ENCODE data around the gene SLAMF9.

SLAMF9 gene

DNA sequence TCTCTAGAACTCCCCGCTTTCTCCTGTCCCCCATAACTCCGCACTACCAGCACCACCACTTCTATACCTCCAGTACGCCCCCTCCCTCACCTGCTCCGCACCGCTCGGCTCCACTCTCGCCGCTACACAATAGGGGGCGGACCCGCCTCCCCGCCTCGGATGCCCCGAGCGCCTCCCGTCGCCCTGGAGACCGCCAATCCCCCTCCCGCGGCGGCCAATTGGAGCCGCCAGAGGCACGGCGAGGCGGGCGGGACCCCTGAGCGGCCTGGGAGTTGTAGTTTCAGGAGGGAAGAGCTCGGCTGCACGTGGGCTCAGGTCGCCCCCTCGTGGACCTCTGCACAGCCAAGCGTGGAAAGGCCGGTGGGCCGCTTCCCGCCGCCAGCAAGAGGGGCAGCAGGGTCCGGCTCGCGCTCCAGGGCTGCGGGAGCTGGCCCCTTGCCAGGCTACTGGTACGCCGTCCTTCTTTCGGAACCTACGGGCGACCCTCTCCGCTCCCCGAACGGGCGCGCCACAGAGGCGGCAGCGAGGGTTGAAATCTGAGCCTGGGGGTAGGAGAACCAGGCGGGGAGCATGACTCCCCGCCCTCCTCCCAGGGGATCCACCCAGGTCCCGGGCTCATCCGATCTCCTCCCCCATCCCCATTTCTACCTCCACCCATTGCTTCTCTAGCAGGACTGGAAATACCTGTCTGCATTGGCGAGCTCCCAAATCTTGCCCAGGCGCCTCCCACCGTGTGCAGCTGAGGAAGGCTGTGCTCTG, 8.4 kb downstream of the SLAMF9 start, which contains the start of gene IGSF9:
Gene IGSF9, minus strand, starts transcription at position 131 of the 759 bp plus-strand sequence. CDS start 2,159 bp downstream, outside the sequence.
- peak; percentile 7 for DNase-seq

DNA sequence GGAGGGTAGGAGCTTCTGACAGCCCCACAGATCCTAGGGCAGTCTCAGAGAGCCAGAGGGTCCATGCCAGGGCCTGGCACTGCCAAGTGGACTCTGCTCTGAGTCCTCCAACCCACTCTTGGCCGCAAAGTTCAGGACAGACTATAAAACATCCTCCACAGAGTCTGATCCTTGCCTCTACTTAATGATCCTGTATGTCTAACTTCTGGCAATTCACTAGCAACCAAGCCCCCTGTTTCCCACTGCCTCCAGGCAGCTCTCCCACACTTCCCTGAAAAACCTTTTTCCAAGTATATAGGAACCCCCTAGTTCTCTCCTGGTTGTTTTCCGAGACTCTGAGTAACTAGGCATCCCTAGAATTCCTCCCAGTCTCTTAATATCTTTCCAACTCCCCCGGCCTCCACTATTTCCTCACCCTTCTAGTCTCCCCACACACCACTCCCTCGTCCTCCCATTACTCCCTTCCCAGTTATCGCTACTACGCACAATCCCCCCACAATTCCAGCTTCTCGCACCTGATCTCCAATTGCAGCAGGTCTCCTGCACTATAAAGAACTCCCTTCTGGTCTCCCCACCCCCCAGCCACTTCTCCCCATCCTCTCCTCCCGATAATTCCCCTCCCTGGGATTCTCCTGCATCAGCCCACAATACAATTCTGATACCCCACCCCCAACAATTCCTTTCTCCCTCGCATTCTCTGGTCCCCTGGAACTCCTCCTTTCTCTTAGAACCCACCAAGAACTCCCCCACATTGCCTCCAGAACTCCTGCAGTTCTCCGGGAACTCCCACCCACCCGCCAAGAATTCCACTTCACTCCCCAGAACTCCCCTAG, 9.2 kb downstream of the SLAMF9 start:
- no peak for DNase-seq

DNA sequence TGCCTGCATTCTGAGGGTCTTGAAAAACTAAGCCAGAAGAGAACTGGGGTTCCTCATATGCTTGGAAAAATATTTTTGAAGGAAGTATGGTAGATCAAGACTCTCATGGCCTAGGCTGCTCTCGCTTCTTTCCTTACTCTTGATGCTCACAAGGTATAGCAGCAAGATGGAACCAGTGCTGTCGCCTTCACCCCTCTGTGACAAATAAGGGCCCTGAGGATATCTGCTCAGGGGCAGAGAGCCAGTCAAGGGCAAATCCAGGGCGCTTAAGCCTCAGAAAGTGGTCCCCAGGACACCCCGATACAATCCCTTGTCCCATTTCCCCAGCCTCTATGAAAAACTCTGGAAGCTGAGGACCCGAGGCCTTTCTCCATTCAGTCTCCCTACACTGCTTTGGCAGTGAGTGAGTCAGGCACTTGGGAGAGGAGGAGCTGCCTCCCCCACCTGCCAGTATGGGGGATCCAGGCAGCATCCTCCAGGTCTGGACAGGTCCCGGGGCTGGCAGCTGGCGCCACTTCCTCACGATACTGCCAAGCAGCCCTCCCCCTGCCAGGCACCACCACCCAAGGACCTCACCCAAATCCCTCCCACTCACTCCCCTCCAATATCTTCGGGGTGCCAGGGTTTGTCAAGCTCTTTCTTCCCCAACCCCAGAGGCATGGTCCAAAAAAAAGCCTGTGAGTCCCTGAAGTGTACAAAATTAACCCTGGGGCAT, 10.0 kb downstream of the SLAMF9 start:
- no peak for DNase-seq

DNA sequence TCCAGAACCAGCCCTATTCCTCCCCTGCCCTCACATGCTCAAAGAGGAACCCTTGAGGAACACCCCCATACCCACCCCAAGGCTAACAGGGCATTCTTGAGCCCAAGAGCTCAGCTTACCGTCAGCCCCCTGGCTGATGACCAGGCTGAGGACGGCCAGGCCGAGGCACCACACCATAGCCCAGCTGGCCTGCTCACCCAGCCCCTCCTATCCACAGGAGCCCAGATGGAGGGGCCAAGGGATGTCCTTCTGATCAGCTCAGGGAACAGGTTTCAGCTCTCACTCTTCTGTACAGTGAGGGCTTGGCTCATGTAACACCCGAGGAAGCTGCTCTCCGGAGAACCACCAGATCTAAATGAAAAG, 10.8 kb downstream of the SLAMF9 start:
- no peak for DNase-seq

DNA sequence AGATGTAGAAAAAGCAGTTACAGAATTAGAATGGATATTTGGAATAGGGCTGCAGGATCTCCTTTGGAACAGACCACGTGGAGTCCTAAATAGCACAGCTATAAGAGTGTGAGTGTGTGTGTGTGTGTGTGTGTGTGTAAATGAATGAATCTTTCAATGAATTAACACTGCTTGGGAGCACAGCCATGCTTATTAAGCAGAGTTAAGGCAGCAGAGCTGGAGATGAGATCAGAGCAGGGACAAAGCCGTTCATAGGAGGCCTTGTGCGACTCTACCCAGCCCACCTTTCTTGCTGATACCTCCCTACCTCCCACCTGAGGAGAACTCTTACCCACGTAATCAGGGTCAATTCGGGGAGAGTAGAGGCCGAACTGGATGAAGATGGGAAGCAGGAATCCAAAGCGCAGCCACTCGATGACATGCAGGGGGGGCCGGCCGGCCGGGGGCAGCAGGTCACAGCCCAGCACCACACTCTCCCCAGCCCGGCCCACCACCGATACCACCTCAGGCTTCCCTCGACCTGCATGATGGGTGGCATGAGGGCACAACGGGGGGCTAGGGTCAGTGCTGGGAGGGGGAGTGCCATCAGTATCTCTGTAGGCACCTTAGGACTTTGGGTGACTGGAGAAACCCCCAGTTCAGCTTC, 11.3 kb downstream of the SLAMF9 start:
- DNase-seq = no peak

DNA sequence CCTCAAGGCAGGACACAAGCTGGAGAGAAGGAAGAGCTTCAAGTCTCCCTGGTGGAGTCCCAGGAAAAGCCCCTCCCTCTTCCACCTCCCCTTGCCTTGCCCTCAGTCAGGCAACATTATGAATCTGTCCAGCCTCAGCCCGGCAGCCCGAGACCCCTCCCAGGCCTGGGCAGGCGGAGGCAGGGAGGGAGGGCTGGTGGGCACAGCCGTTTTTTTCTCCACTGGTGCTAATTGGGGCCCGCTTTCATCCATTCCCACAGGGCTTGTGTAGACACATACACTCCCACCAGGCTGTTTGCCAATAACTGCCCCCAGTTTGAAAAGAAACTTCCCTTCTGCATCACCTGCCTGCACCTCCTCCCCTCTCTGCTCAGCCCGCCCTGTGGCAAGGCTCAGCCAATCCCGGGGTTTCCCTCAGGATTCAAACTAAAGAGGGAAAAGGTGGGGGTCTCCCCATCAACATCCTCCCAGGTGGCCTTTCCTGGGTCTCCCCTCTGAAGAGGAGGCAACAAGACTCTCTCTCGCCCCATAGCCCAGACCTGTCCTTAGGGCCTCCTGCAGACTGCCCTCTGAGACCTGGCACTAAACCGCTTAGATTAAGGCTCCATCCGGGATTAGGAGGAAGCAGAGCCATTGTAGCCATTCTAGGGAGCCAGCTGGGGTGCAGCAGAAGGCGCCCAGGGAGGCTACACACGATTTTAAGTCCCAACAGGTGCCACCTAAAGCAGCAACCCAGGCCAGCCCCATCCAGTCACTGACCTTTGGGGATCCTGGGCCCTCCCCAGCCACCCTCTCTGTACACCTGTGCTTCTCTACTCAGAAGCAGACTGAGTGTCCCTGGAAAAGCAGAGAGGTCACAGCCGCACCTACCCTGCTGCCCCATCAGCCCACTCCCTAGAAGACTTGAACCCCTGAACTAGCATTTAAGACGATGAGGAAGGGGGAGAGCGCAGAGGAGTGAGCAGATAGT, 12.2 kb downstream of the SLAMF9 start:
- no peak for DNase-seq

DNA sequence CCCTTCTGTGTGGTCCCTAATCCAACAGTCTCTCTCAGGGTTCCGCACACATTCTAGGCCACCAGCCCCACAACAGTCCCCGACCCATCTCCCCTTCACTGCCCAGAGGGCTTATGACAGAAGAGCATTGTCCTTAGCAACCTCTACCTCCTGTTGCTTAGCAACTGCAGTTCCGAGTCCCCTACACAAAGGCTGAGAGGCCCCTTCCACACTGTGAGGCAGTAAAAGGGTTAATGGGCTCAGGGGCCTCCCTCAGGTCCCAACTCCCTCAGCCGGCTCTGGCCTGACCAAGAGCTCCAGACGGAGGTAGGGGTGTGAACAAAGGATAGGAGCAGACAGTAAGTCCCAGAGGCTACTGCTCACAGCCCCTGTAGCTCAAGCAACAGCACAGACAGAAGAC, 12.9 kb downstream of the SLAMF9 start:
- no peak for DNase-seq

DNA sequence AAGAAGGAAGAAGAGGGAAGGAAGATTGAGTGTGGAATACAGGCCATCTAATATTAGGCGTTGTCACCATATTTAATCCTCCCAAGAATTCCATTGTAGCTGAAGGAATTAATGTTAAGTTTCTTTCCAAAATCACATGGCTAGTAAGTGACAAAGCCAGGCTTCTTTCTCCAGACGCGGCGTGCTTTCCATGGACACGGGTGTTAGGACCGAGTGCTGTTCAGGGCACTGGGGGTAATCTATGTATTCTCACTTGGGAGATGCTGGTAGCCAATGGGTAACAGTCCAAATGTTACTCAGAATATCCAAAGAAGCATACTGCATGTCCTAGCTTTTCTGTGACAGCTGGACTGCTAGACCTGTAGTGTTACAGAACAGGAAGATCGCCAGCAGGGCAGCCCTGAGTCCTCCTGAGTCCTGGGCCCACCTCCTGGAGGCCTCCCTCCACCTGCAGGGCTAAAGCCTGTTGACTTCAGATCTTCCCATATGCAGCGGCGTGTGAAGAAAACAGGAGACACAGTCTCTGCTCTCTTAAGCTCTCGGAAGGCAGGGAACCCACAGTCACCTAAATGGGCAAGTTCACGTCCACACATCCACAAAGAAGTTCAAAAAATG, 13.9 kb downstream of the SLAMF9 start:
- DNase-seq = no peak

DNA sequence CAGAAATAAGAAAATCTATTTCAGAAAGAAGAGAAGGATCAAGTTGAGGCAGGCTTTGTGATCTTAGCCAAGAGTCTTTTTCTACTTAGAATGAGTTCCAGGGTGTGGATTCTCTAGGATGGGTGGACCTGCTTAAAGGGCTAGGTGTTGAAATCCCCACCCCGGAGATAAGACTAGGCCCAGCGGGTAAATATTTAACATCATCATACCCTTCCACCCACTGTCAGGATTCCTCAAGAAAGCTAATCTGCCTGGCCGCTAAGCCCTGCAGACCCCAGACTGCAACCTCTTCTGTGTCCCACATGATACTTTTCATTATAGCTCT, 14.4 kb downstream of the SLAMF9 start:
- no peak for DNase-seq

DNA sequence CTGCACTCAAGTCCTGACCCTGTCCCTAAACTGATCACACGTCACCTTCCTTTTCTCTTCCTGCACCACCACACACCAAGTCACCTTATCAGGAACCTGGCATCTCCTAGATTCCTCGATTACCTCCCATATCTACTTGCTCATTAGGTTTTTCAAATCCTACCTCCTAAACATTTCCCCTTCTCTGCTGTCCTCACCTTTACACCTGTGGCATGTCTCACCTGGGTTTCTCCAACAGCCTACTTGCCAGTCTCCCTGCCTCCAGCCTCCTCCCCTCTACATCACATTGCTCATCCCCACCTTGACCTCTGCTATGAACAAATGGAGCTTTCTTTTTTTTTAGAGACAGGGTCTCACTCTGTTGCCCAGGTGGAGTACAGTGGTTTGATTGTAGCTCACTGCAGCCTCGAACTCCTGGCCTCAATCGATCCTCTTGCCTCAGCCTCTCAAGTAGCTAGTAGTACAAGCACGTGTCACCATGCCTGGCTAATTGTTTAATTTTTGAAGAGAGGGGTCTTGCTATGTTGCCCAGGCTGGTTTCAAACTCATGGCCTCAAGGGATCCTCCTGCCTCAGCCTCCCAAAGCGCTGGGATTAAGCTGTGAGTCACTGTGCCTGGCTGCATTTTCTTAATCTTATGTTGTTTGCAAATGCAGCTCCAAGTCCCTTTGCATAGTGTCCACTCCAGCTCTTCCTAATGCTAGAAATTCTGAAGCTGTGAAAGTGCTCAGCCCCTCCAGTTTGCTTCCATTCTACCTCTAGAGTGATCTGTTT, 14.9 kb downstream of the SLAMF9 start:
- DNase-seq = no peak

DNA sequence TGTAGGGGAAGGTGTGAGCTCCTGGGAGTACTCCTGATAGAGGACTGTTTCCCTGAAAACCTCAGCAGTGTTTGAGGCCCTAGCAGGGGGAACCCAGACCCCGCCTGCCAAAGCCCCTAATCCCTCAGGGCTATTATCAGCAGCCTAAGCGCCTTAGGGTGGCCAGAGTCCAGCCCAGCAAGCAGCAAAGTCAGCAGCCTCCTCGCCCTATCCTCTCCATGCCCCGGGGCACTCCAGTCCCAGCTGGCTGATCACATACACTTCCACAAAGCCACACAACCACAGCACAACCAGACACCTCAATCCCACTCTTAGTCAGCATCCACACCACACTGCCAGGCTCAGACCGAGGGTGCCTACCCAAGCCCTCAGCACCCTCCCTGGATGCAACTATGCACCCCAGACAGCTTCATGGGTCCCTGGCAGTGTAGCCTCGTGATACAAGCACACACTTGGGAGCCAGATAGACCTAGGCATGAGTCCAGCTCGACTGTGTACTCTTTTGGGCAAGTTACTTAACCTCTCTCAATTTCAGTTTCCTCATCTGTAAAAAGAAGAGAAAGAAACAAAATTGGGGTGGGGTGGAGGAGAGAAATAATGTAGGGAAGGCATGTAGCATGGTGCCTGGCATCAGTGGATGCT, 15.7 kb downstream of the SLAMF9 start:
- DNase-seq = no peak

DNA sequence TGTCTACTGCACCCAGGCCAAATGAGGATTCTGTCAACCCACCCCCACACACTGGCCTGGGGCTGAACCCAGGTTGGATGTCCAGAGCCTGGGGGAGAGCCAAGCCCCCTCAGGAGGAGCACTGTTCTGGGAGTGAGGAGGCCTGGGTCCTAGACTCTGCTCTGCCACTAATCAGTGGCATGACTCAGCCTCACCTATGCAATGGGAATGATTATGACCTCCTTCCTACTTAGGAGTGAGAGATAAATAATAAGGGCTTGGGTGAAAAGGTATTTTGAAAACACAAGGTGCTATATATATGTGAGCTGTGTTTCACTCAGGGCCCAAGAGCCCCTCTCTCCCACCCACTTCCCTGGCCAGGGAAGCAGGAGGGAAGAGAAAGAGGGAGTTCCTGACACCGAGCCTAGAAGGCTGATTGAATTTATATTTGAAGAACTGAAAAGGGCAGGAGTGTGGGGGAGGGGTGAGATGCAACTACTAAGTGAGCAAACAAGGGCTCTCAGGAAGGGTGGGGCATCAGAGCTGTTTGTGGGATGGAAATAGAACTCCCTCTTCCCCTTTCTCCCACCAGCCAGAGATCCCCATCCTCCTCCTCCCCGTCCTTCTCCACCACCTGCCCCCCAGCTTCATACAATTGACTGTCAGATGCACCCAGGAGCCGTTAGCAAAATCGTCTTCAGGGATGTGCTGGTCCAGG, 16.8 kb downstream of the SLAMF9 start:
- DNase-seq = no peak

DNA sequence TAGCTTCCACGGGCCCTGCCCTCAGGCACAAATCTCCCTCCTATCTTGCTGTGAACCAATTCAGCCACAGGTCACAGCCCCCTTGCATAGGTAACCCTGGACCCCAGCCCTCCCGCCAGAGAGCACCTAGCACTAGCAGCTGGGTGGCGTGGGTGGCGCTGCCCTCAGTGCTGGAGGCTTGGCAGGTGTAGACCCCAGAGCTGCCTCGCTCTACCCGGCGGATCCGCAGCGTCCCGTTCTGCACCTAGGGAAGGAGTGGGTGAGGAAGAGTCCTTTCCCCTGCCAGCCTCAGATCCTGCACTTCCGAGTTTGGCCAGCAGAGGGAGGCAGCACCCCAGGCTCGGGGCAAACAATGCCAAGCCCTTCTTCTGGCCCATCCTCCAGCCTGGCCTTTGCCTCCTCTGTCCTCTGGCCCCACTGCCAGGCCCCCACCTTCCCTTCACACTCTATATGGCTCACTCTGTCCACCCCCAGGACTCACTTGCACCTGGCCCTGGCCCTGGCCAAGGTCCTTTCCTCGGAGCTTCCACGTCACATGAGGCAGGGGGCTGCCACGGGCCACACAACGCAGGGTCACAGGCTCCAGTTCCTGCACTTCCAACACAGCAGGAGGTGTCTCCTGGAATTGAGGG, 17.6 kb downstream of the SLAMF9 start:
- DNase-seq = peak; percentile 23

DNA sequence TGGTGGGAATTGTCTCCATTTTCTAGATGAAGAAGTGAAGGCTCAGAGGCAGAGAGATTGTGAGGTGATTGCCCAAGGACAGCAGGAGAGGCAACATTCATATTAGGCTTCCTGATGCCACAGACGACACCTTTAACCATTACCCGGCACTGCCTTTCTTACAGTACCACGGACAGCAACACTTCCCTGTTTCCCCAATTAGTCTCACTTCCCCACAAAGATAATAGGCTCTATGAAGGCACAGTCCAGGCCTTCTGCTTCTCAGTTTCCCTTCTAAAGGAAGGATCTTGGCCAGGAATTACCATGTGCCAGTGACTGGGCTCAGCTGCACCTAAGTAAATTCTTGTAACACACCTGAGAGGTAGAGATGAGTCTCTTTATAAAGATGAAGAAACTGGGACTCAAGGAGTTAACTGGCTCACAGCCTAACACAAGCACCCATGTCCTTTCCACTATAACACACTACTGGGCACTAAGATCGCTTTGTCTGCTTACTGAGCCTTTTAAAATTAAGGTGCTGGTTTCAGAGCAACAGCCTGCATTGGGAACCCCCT, 18.2 kb downstream of the SLAMF9 start:
- DNase-seq = no peak

DNA sequence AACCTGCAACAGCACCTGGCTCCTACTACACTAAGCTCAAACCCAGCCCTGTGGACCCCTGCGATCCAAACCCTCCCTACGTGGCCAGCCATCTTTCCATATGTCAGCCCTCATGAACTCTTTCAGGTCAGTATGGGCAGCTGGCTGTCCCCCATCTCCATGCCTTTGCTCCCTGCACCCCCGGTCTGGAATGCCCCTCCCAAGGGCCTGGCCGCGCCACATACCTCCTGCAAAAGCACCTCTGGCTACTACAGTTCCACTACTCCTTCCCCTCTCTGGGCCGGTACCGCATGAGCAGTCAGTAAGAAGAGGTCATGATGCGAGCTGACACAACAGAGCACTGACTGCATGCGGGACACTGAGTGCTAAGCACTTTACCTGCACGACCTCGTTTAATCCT, 18.7 kb downstream of the SLAMF9 start:
- no peak for DNase-seq

DNA sequence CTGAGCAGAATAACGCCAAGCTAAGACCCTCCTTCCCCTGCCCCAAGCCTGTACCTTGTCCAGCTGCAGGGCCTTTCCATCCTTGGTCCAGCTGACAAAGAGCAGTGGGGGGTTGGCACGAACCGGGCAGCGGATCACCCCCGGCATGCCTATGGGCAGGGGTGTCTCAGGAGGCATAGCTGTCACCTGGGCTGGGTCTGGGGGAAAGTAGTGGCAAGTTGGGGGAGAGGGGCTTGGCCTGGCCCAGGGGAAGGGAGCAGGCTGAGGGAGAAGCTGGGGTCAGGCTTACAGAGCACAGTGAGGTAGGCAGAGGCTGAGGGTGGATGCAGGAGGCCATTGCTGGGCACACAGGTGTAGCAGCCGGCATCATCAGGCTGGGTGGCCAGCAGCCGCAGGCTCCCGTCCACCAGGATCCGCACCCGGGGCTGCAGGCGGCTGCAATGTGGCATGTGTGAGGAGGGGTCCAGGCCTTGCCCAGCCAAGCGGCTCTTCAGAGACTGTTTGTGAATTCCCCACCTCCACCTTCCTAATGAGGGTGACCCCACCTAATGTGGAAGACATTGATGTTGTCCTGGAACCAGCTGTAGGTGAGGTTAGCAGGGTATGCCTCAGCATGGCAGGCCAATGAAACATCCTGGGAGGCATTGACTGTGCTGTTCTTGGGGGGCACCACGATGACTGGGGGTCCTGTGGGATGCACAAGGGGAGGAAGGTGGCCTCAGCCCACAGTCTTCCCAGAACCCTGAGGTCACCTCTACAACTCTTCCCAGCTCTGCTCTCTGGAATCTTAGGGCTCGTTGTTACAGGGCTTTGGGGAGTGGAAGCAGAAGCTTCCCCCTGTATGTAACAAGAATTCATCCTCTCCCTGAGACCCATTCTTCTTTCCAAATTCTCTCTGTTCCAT, 19.6 kb downstream of the SLAMF9 start:
- no peak for DNase-seq

DNA sequence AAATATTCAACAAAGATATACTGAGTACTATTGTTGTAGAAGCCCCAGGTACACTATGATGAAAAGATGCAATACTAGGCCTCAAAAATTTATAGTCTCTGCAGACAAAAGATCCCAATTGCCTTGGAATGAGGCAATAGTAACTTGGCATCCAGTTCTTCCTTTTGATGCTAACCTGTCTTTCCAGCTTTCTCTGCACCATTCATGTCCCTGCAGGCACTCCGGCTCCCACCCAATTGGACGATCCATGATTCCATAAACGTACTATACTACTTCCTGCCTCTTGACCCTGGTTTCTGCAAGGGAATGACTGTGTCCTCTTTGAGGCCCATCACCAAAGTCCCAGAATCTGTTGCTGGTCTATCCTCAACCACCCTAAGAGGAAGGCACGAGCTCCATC, 20.7 kb downstream of the SLAMF9 start:
- DNase-seq = no peak

All from HCEC 1CT (cell line).